ENCODE results near the gene USP5. TPM values are rescaled to one million over a fixed set of nuclear protein-coding genes. Genes with fewer than 3 reads are reported as not detected.

Gene USP5, protein sequence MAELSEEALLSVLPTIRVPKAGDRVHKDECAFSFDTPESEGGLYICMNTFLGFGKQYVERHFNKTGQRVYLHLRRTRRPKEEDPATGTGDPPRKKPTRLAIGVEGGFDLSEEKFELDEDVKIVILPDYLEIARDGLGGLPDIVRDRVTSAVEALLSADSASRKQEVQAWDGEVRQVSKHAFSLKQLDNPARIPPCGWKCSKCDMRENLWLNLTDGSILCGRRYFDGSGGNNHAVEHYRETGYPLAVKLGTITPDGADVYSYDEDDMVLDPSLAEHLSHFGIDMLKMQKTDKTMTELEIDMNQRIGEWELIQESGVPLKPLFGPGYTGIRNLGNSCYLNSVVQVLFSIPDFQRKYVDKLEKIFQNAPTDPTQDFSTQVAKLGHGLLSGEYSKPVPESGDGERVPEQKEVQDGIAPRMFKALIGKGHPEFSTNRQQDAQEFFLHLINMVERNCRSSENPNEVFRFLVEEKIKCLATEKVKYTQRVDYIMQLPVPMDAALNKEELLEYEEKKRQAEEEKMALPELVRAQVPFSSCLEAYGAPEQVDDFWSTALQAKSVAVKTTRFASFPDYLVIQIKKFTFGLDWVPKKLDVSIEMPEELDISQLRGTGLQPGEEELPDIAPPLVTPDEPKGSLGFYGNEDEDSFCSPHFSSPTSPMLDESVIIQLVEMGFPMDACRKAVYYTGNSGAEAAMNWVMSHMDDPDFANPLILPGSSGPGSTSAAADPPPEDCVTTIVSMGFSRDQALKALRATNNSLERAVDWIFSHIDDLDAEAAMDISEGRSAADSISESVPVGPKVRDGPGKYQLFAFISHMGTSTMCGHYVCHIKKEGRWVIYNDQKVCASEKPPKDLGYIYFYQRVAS
- 52.9 and 90.0 TPM in 2 replicates for polyA plus RNA-seq (2011; rRNA removed)
- polyA minus RNA-seq (2011; rRNA and poly(A)+ RNA removed) = 79.9 and 113 TPM in 2 replicates

DNA sequence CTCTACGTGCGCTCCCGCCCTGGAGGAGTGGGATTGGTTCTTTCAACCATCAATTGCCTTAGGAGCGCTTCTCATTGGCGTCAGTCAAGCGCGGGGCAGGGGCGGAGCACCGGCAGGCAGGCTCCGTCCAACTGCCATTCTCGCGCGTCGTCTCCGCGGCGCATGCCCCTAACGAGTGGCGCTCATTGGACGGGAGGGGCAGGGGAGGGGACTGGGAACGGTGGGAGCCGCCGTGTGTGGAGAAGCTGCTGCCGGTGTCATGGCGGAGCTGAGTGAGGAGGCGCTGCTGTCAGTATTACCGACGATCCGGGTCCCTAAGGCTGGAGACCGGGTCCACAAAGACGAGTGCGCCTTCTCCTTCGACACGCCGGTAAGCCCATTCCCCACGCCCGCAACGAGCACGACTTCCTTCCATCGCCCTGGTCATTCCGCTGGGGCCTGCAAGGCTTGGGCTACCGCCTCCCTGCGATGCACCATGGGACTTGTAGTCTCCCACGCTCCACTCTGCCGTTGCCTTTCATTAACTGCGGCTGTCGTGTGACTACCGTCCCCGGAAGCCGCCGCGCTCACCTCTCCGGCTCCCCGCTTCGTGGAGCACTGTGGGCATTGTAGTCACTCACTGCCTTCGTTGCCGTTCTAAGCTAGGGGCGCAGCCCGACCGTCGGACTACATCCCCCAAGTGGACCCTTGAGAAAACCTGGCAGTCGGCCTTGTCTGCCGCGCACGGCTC is at the start of gene USP5:
USP5 (plus strand) TSS at position 230 of the 730 bp plus-strand sequence; CDS start at position 260, 30 bp downstream.
- POLR2A ChIA-PET = interaction anchor here (0.8 to 2.9 kb wide), 7 partner anchors 15 to 100 kb away, joined by 3 to 34 read pairs (median 5); partner anchors contain the start of genes SPSB2 and TPI1
- peaks cover 9% of the 10 kb centered on the region for H3K36me3 ChIP-seq (ENCODE audit: control insufficient read depth, insufficient read depth, low read length)
- TF ChIP-seq, protein P1, sequence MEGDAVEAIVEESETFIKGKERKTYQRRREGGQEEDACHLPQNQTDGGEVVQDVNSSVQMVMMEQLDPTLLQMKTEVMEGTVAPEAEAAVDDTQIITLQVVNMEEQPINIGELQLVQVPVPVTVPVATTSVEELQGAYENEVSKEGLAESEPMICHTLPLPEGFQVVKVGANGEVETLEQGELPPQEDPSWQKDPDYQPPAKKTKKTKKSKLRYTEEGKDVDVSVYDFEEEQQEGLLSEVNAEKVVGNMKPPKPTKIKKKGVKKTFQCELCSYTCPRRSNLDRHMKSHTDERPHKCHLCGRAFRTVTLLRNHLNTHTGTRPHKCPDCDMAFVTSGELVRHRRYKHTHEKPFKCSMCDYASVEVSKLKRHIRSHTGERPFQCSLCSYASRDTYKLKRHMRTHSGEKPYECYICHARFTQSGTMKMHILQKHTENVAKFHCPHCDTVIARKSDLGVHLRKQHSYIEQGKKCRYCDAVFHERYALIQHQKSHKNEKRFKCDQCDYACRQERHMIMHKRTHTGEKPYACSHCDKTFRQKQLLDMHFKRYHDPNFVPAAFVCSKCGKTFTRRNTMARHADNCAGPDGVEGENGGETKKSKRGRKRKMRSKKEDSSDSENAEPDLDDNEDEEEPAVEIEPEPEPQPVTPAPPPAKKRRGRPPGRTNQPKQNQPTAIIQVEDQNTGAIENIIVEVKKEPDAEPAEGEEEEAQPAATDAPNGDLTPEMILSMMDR (IDR thresholded peaks at IDR 0.05; ENCODE audit: insufficient read depth, low read depth, low read length) = 0 out of 2 replicates have a peak, but pooled peaks have one; percentile 3
- H3K27me3 ChIP-seq (ENCODE audit: control insufficient read depth, insufficient read depth, low read length) = no peaks in the 10 kb centered on the region
- CTCF ChIA-PET = interaction anchor here (0.7 to 12.2 kb wide), 11 partner anchors 9 to 166 kb away, joined by 3 to 112 read pairs (median 5); partner anchors contain the start of genes GNB3, LPCAT3, MLF2 and P3H3
- peak within 1 kb of the TSS; percentile 78 for H3K4me3 ChIP-seq (ENCODE audit: low read depth, low read length)
- peak; percentile 99 for DNase-seq (ENCODE audit: low read depth)

DNA sequence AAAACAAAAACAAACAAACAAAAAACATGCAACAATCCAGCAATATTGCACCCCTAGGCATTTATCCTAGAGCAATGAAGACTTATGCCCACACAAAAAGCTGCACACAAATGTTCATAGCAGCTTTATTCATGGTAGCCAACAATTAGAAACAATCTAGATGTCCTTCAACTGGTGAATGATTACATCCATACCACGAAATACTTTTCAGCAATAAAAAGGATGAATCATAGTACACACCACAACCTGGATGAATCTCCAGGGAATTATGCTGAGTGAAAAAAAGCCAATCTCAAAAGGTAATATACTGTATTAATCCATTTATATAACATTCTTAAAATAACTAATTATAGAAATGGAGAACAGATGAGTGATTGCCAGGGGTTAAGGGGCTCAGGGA is 44.8 kb upstream of the USP5 start:
- TF ChIP-seq, protein P1 (IDR thresholded peaks at IDR 0.05; ENCODE audit: insufficient read depth, low read depth, low read length) = no peak
- CTCF ChIA-PET = no interaction called here
- DNase-seq (ENCODE audit: low read depth) = no peak
- POLR2A ChIA-PET = no interaction called here
- Histone ChIP-seq H3K27me3 (ENCODE audit: control insufficient read depth, insufficient read depth, low read length) (peaks cover 3% of the 10 kb centered on the region; the same call in 1 of the 2 replicates), H3K4me3 (ENCODE audit: low read depth, low read length) (no peak overlapping the region), H3K36me3 (ENCODE audit: control insufficient read depth, insufficient read depth, low read length) (no peaks in the 10 kb centered on the region)

DNA sequence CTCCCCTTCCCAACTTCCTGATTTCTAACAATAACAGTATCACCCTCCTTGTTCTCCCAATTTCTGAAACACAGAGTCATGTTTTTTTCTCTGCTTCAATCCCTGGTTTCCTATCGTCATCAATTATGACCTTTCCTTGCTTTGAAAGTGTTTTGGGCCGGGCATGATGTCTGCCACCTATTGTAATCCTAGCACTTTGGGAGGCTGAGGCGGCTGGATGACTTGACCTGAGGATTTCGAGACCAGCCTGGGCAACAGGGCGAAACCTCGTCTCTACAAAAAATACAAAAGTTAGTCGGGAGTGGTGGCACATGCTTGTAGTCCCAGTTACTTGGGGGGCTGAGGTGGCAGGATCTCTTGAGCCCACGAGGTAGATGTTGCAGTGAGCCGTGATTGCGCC is 42.9 kb upstream of the USP5 start:
- DNase-seq (ENCODE audit: low read depth) = no peak
- Histone ChIP-seq H3K4me3 (ENCODE audit: low read depth, low read length) (no peak overlapping the region), H3K36me3 (ENCODE audit: control insufficient read depth, insufficient read depth, low read length) (no peaks in the 10 kb centered on the region), H3K27me3 (ENCODE audit: control insufficient read depth, insufficient read depth, low read length) (peaks cover 4% of the 10 kb centered on the region)
- ChIA-PET POLR2A (interaction anchor here (0.7 kb wide), 1 partner anchor 43 kb away, joined by 3 read pairs; no protein-coding TSS in a partner anchor), CTCF (interaction anchor here (0.9 to 1.5 kb wide), 3 partner anchors 16 to 22 kb away, joined by 3 read pairs; no protein-coding TSS in a partner anchor)
- TF ChIP-seq, protein P1 (IDR thresholded peaks at IDR 0.05; ENCODE audit: insufficient read depth, low read depth, low read length) = no peak

DNA sequence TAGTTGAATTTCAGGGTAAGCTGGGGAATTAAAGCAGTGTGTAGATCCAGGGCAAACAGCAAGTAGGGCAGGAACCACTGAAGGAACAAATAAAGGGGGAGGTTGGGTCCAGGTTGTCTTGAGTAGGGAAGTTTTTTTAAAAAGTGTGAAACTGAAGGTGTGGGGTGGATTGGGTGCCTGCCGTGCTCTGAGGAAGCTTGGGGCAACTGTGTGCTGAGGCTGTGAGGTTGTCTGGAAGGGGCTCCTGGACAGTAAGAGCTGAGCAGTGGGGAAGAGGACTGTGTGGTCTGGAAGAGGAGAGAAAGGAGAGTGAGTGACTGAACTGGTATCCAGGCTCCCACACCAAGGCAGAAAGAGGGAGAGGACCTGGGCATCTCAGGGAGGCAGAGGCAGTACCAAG is 41.2 kb upstream of the USP5 start:
- POLR2A ChIA-PET = interaction anchor here (0.5 to 0.6 kb wide), 2 partner anchors 57 to 133 kb away, joined by 5 to 11 read pairs; partner anchors contain the start of gene C12orf57
- no peak for DNase-seq (ENCODE audit: low read depth)

More for the DNA sequence above, 41.2 kb upstream of the USP5 start:
- no peak overlapping the region for H3K4me3 ChIP-seq (ENCODE audit: low read depth, low read length)
- peaks cover 7% of the 10 kb centered on the region for H3K27me3 ChIP-seq (ENCODE audit: control insufficient read depth, insufficient read depth, low read length)
- CTCF ChIA-PET = interaction anchor here (0.7 to 1.5 kb wide), 2 partner anchors 19 to 34 kb away, joined by 3 read pairs; no protein-coding TSS in a partner anchor
- TF ChIP-seq, protein P1 (IDR thresholded peaks at IDR 0.05; ENCODE audit: insufficient read depth, low read depth, low read length) = no peak
- H3K36me3 ChIP-seq (ENCODE audit: control insufficient read depth, insufficient read depth, low read length) = no peaks in the 10 kb centered on the region

All from BJ (cell line).